NCI-H2227 treated with DMSO at 0.1 percent for 48 hours (cell line): ENCODE results near the gene LGALS7B.
"Not testable (repeated sequence)": the region's sequence is repeated elsewhere in the genome, so short reads cannot be mapped to it uniquely, and the experiment has no call there.

Experiments used
- DNase-seq: peaks from one replicate; lab custom pipeline; 2025; lab: John Stamatoyannopoulos, UW

The LGALS7B gene

GRCh38 chr19:38770228-38770948, 18.6 kb upstream of the LGALS7B start:
- not testable (repeated sequence) for DNase-seq

GRCh38 chr19:38770949-38771275, 18.1 kb upstream of the LGALS7B start:
- not testable (repeated sequence) for DNase-seq

GRCh38 chr19:38771569-38771968, 17.4 kb upstream of the LGALS7B start:
- not testable (repeated sequence) for DNase-seq

GRCh38 chr19:38773469-38774177, 15.4 kb upstream of the LGALS7B start, which contains the start of gene LGALS7:
Gene LGALS7 (minus strand): TSS chr19:38773517. CDS start chr19:38773492, 25 bp downstream.
- no peak for DNase-seq

GRCh38 chr19:38774181-38774950, 14.6 kb upstream of the LGALS7B start:
- DNase-seq = no peak

GRCh38 chr19:38778733-38779132, 10.3 kb upstream of the LGALS7B start:
- DNase-seq = no peak

GRCh38 chr19:38780443-38780842, 8.6 kb upstream of the LGALS7B start:
- DNase-seq = no peak

- DNase-seq = peak; percentile 99
Observed at GRCh38 chr19:38781058-38781457, 7.9 kb upstream of the LGALS7B start.

- not testable (repeated sequence) for DNase-seq
Observed at GRCh38 chr19:38782212-38782611, 6.8 kb upstream of the LGALS7B start.

GRCh38 chr19:38784224-38784623, 4.8 kb upstream of the LGALS7B start:
- no peak for DNase-seq

- DNase-seq = no peak
Observed at GRCh38 chr19:38785187-38785699, 3.8 kb upstream of the LGALS7B start.

GRCh38 chr19:38786061-38786460, 2.9 kb upstream of the LGALS7B start:
- DNase-seq = not testable (repeated sequence)

GRCh38 chr19:38786572-38787265, 2.3 kb upstream of the LGALS7B start:
- peak; percentile 48 for DNase-seq

GRCh38 chr19:38790507-38791403, 1.8 kb downstream of the LGALS7B start:
- not testable (repeated sequence) for DNase-seq

- DNase-seq = not testable (repeated sequence)
Observed at GRCh38 chr19:38791451-38792064, 2.6 kb downstream of the LGALS7B start.

GRCh38 chr19:38792250-38793111, 3.5 kb downstream of the LGALS7B start:
- no peak for DNase-seq

- DNase-seq = no peak
Observed at GRCh38 chr19:38793177-38793576, 4.2 kb downstream of the LGALS7B start.

GRCh38 chr19:38793671-38794070, 4.7 kb downstream of the LGALS7B start:
- DNase-seq = no peak

- no peak for DNase-seq
Observed at GRCh38 chr19:38795549-38795948, 6.5 kb downstream of the LGALS7B start.
